GM06990 (cell line): Measurements from ENCODE around the gene OR6K6.

ENCODE experiments used
- DNase-seq: peaks from one replicate; pipeline ENCODE4 v3.0.0-alpha.2; 2011; ENCODE audit not compliant: insufficient read length; ENCODE audit errors: extremely low read depth
- H3K27me3 ChIP-seq: replicated peaks from 2 replicates; pipeline ENCODE4 v1.6.0; 2011; ENCODE audit warnings: low read length; ENCODE audit not compliant: control insufficient read depth, insufficient read depth
- H3K36me3 ChIP-seq: 2 replicates; pipeline ENCODE4 v1.5.1; 2011; ENCODE audit warnings: low read length; ENCODE audit not compliant: control insufficient read depth, insufficient read depth
- H3K4me3 ChIP-seq: replicated peaks from 2 replicates; pipeline ENCODE4 v1.5.1; 2011; ENCODE audit warnings: low read depth, mild to moderate bottlenecking, control low read depth, low read length
- CTCF ChIP-seq: IDR thresholded peaks from 2 replicates; pipeline ENCODE4 v1.5.1; 2011; ENCODE audit warnings: low read length, control low read depth, mild to moderate bottlenecking, inconsistent platforms; ENCODE audit not compliant: insufficient read depth, poor library complexity, severe bottlenecking

Gene OR6K6

GRCh38 chr1:158799689-158800088 lies 45.2 kb downstream of the OR6K6 start:
- no peak for TF ChIP-seq CTCF
- H3K4me3 ChIP-seq, result no peak overlapping the region
- no peaks in the 10 kb centered on the region for H3K36me3 ChIP-seq
- DNase-seq, result no peak
- no peaks in the 10 kb centered on the region for H3K27me3 ChIP-seq

- no peak overlapping the region for H3K4me3 ChIP-seq
- H3K27me3 ChIP-seq, result no peaks in the 10 kb centered on the region
- no peak for TF ChIP-seq CTCF
- no peak for DNase-seq
- H3K36me3 ChIP-seq, result no peaks in the 10 kb centered on the region
Measured at GRCh38 chr1:158800526-158800925, 46.0 kb downstream of the OR6K6 start.

GRCh38 chr1:158801396-158801795 lies 46.9 kb downstream of the OR6K6 start:
- TF ChIP-seq CTCF, result no peak
- DNase-seq, result no peak
- no peak overlapping the region for H3K4me3 ChIP-seq

DNA sequence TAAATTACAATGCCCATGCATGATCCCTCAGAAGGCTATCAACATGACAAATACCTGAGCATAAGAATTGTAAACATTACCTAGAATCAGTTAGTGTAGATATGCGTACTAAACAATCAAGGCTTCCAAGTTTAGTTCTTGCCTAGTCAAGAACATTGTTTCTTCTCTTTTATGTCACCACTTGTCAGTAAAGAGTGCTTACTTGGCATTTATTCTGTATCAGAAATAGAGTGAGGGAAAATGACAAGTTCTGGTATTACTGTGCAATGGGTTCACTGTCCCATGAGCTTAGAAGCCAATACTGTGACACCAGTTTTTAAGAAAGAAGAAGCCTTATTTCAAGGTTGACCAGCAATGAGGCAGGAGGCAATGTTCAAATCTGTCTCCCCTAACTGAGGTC lies 49.2 kb downstream of the OR6K6 start:
- no peak for TF ChIP-seq CTCF
- Histone ChIP-seq H3K4me3 (no peak overlapping the region), H3K27me3 (no peaks in the 10 kb centered on the region), H3K36me3 (no peaks in the 10 kb centered on the region)
- DNase-seq, result no peak

More at GRCh38 chr1:158801396-158801795, 46.9 kb downstream of the OR6K6 start:
- H3K36me3 ChIP-seq, result no peaks in the 10 kb centered on the region
- no peaks in the 10 kb centered on the region for H3K27me3 ChIP-seq
